Peyer's patch (tissue), 4 donors: ENCODE results near the gene ENO4. TPM values are rescaled to one million over a fixed set of nuclear protein-coding genes. Genes with fewer than 3 reads are reported as not detected.

Source experiments
- DNase-seq, 3 donors: peaks; one replicate each; pipeline ENCODE4 v3.0.0-alpha.2; 2017 to 2019
- H3K27ac ChIP-seq, 4 donors: fragments of 200-600 bp; sonication (generic); one replicate each; pipeline ENCODE4 v1.5.1; 2016 to 2019
- H3K27me3 ChIP-seq, 2 donors: fragments of 200-600 bp; sonication (generic); one replicate each; pipeline ENCODE4 v1.5.1; 2019
- H3K36me3 ChIP-seq, 3 donors: fragments of 200-600 bp; sonication (generic); one replicate each; pipeline ENCODE4 v1.5.1; 2016 to 2019
- H3K4me1 ChIP-seq, 4 donors: fragments of 200-600 bp; sonication (generic); one replicate each; pipeline ENCODE4 v1.5.1; 2016 to 2019
- H3K4me3 ChIP-seq, 4 donors: fragments of 200-600 bp; sonication (generic); 1 replicate in 3 of 4; 2 replicates in 1 of 4; pipeline ENCODE4 v1.5.1; 2016 to 2019; ENCODE audit warnings: mild to moderate bottlenecking in 1 of 4
- H3K9me3 ChIP-seq, 4 donors: fragments of 200-600 bp; sonication (generic); one replicate each; pipeline ENCODE4 v1.5.1; 2016 to 2019; ENCODE audit warnings: mild to moderate bottlenecking in 1 of 4
- CTCF ChIP-seq, 6 experiments: fragments of 450-650 bp in 4 of 6; fragments of 200-600 bp in 2 of 6; sonication (generic) in 1 of 6; IDR thresholded peaks; one replicate each; pipeline ENCODE4 v1.5.1; 2017 to 2019; ENCODE audit warnings: antibody characterized with exemption in 6 of 6, mild to moderate bottlenecking in 3 of 6, moderate library complexity in 1 of 6
- POLR2A ChIP-seq, 2 donors: fragments of 450-650 bp; IDR thresholded peaks; one replicate each; pipeline ENCODE4 v1.5.1; 2017; ENCODE audit warnings: antibody characterized with exemption in 2 of 2, mild to moderate bottlenecking in 2 of 2, moderate library complexity in 2 of 2
- total RNA-seq, 4 donors: library from RNA; depleted of rRNA; stranded (reverse); fragments of >200 nt; gene quantifications; one replicate each; pipeline ENCODE4 v1.1.0, GENCODE V29; 2016

The ENO4 gene
- total RNA-seq, 4 donors from 2014 or later: not detected

DNA sequence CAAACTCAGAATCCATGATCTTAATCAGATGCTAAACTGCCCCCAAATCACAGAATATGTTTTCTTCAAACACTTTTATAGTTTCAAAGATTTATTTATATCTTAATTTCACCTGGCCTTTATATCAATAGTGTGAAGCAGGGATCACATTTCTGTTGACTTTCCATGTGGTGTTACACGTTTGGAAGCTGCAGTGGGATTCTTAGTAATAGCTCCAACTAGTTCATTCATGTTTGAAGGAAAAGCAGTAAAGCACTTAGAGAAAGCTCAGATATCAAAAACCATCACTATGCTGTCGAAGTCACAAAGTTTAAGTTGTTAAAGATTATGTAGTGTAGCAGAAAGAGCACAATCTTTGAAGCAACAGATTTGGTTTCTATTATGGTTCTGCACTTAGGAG lies 16.8 kb downstream of the ENO4 start:
- TF ChIP-seq POLR2A (IDR thresholded peaks at IDR 0.05) (no peak), CTCF (IDR thresholded peaks at IDR 0.05) (no peak)
- DNase-seq: no peak
- no peak overlapping the region for H3K4me3 ChIP-seq

DNA sequence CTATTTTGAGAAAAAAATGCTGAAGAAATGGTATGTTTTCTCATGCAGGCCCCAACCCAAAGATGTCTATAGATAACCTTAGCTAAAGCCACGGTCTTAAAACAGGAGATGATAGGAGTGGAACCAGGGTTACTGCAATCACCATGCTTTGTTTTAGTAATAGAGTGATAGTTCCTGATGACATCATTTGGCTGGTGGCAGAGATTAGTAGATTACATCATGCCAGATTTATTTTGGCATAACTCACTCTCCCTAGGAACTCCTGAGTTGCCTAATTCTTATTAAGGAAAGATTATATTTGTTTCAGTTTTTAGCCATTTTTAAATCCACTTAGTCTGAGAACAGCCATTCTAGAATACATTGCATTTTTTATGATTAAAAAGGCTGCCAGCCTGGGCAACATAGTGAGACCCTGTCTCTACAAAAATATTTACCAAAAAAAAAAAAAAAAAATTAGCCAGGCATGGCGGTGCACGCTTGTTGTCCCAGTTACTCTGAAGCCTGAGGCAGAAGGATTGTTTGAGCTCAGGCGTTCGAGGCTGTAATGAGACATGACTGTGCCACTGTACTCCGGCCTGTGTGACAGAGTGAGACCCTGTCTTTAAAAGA lies 17.8 kb downstream of the ENO4 start:
- no peak for DNase-seq
- Histone ChIP-seq H3K27me3 (no peaks in the 10 kb centered on the region), H3K9me3 (no peaks in the 10 kb centered on the region)

More for the DNA sequence above, 16.8 kb downstream of the ENO4 start:
- no peaks in the 10 kb centered on the region for H3K9me3 ChIP-seq
- no peaks in the 10 kb centered on the region for H3K27me3 ChIP-seq
- no peak overlapping the region for H3K27ac ChIP-seq
- H3K36me3 ChIP-seq: no peaks in the 10 kb centered on the region
- H3K4me1 ChIP-seq: no peaks in the 10 kb centered on the region

DNA sequence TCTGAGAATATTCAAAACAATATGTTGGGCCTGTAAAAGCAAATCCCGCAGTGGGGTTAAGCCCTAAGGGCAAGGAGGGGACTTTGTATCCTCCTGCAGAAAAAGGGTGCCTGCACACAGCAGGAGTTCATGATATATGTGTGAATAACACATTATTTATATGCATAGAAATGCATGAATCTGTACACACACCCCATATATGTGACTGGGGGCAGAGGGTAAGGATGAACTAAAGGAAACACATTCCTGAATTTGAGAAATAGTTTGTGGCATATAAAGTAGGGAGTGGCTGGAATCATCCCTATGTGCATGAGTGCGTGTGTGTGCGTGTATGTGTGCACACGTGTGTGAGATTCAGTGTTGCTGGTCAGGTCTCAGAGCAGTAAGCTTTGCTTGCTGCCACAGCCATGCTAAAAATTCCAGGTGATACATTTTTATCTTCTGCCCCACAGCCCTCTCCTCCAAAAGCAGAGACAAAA lies 18.9 kb downstream of the ENO4 start:
- no peak for DNase-seq
- no peak for TF ChIP-seq CTCF (IDR thresholded peaks at IDR 0.05)
- no peak for TF ChIP-seq POLR2A (IDR thresholded peaks at IDR 0.05)
- Histone ChIP-seq H3K4me1 (no peaks in the 10 kb centered on the region), H3K9me3 (no peaks in the 10 kb centered on the region), H3K4me3 (no peak overlapping the region), H3K27me3 (no peaks in the 10 kb centered on the region), H3K36me3 (no peaks in the 10 kb centered on the region), H3K27ac (no peak overlapping the region)

More for the DNA sequence above, 17.8 kb downstream of the ENO4 start:
- TF ChIP-seq POLR2A (IDR thresholded peaks at IDR 0.05) (no peak), CTCF (IDR thresholded peaks at IDR 0.05) (no peak)
- H3K36me3 ChIP-seq: no peaks in the 10 kb centered on the region
- H3K27ac ChIP-seq: no peak overlapping the region
- no peak overlapping the region for H3K4me3 ChIP-seq
- no peaks in the 10 kb centered on the region for H3K4me1 ChIP-seq

DNA sequence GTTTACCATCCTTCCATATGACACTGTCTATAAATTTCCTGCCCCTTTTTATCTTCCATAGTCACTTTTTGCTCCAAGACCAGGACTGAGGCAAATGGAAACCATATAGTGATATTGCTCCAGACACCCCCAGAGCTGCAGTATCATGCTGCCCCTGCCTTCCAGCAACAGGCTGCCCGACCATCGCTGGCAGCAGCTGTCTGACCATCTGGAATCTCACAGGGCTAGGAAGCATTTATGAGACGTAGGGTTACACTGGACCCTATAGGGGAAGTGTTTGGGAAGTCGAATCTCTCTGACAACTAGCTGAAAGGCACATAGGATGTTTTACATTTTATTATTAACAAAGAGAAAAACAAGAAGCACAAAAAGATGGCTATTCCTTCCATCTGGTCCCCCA lies 19.4 kb downstream of the ENO4 start:
- Histone ChIP-seq H3K4me3 (no peak overlapping the region), H3K27ac (no peak overlapping the region), H3K9me3 (no peaks in the 10 kb centered on the region), H3K4me1 (no peaks in the 10 kb centered on the region), H3K36me3 (no peaks in the 10 kb centered on the region), H3K27me3 (no peaks in the 10 kb centered on the region)
- no peak for DNase-seq
- TF ChIP-seq CTCF (IDR thresholded peaks at IDR 0.05) (no peak), POLR2A (IDR thresholded peaks at IDR 0.05) (no peak)

DNA sequence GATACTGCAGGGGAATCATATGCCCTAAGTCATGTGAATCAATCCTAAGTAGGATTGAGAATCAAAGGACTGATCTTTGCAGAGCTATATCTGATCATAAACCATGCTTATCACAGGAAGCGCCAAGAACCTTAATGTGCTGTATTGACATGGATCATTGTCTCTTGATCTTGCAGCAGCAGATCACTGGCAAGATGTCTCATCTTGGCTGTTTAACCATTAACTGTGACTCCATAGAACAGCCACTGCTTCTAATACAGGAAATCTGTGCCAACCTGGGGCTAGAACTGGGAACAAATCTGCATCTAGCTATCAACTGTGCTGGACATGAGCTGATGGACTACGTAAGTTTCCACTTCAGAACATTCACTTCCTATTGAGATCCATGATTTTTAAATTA lies 21.6 kb downstream of the ENO4 start:
- Histone ChIP-seq H3K27ac (peak overlapping the region in 1 of 4 donors; percentile 12), H3K36me3 (no peaks in the 10 kb centered on the region), H3K9me3 (no peaks in the 10 kb centered on the region), H3K4me3 (no peak overlapping the region), H3K27me3 (no peaks in the 10 kb centered on the region), H3K4me1 (no peaks in the 10 kb centered on the region)
- TF ChIP-seq POLR2A (IDR thresholded peaks at IDR 0.05) (no peak), CTCF (IDR thresholded peaks at IDR 0.05) (no peak)
- peak in 1 of 3 donors; percentile 49 for DNase-seq
